Activated B cell treated with CpG ODN at 0.5 μM for 24 hours (primary cell): ENCODE data around the gene STAC2. TPM values are rescaled to one million over a fixed set of nuclear protein-coding genes. Genes with fewer than 3 reads are reported as not detected.

ENCODE experiments used
- ATAC-seq: fragments of 200-7000 bp; cut with Tn5 transposase; one replicate; pipeline ENCODE4 v1.10.0; 2021; ENCODE audit warnings: low read depth, mild to moderate bottlenecking, moderate library complexity
- CTCF ChIA-PET: fragments of 350-600 bp; sonication (Branson Sonifier 250); formaldehyde crosslinking; loops from one replicate; lab custom pipeline; 2021; ENCODE audit warnings: antibody characterized with exemption; lab: Charles Lee
- POLR2A ChIA-PET: fragments of 350-600 bp; sonication (Branson Sonifier 250); formaldehyde crosslinking; loops from one replicate; lab custom pipeline; 2021; ENCODE audit warnings: antibody characterized with exemption; lab: Charles Lee
- DNase-seq: peaks from one replicate; pipeline ENCODE4 v3.0.0; 2022
- H3K27ac Mint-ChIP-seq: one replicate; pipeline ENCODE4 v1.8.0; 2020; ENCODE audit warnings: mixed read lengths
- H3K27me3 Mint-ChIP-seq: one replicate; pipeline ENCODE4 v1.8.0; 2021; ENCODE audit warnings: mixed read lengths
- H3K36me3 Mint-ChIP-seq: one replicate; pipeline ENCODE4 v1.8.0; 2021; ENCODE audit warnings: low read depth, mixed read lengths
- H3K4me1 Mint-ChIP-seq: one replicate; pipeline ENCODE4 v1.8.0; 2021; ENCODE audit warnings: mixed read lengths
- H3K4me3 Mint-ChIP-seq: one replicate; pipeline ENCODE4 v1.8.0; 2020; ENCODE audit warnings: mild to moderate bottlenecking, mixed read lengths
- H3K9me3 Mint-ChIP-seq: one replicate; pipeline ENCODE4 v1.8.0; 2020; ENCODE audit warnings: mixed read lengths
- intact Hi-C: fragments of 100-400 bp; cut with micrococcal nuclease; formaldehyde crosslinking; loops from one replicate; pipeline ENCODE4 v1.15.1; 2024
- total RNA-seq: library from RNA; stranded (reverse); gene quantifications from 2 replicates; pipeline ENCODE4 v1.2.3, GENCODE V29; 2022
- TF ChIP-seq, protein P1 (sequence below): fragments of 200-600 bp; IDR thresholded peaks from one replicate; pipeline ENCODE4 v1.8.0; 2022; ENCODE audit warnings: antibody characterized with exemption, mild to moderate bottlenecking

Gene STAC2
- total RNA-seq, 1 donor from 2014 or later = not detected

DNA sequence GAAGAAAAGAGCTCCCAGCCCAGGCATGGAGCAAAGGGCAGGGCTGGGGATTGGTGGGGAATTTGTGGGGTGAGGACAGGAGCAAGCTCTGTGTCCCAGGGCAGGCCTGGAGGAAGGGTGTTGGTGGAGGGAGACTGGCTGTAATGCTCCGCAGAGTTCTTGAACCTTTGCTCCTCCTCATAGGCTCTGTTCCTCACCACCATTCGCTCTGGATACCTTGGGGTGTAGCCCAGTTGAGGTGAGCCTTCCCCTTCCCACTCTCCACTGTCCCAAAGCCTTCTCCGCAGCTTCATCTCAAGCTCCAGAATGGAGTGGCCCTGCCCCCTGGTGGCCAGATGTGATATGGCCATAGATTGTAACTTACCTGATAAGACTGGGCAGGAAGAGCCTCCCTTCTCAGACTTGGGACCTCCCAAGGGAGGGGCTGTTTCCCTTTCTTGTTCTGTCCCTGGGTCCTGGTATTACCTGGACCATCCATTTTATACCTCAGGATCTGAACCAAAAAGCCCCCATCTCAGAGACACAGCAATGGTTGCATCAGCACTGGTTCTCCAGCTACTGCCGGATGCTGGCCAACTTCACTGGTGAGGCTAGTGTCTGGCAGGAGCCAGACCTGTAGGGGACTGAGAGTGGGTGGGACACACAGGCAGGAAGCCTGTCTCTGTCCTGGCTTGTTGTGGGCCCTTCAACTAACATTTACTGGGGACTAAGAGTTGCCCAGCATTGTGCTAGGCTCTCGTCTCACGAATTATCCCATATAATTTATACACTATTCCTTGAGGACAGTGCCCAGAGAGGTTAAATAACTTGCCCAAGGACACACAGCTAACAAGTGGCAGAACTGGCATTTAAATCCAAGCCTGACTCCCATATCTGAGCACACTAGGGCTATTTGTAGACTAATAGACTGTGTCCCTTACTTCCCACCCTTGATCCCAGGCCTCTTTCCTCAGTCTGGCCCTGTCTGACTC is 19.1 kb upstream of the STAC2 start:
- intact Hi-C loops = loop anchor here (1.0 kb wide), 3 partner anchors 38 to 262 kb away; no protein-coding TSS in a partner anchor
- no peaks in the 10 kb centered on the region for H3K9me3 Mint-ChIP-seq
- H3K36me3 Mint-ChIP-seq = no peaks in the 10 kb centered on the region
- peak overlapping the region; percentile 56 for H3K4me3 Mint-ChIP-seq
- ChIA-PET CTCF (interaction anchor here (0.9 to 6.0 kb wide), 18 partner anchors 9 to 350 kb away, joined by 3 to 177 read pairs (median 4); partner anchors contain the start of genes PLXDC1, RPL19 and STAC2), POLR2A (interaction anchor here (0.6 to 3.7 kb wide), 13 partner anchors 9 to 854 kb away, joined by 3 to 59 read pairs (median 4); partner anchors contain the start of genes MED1, RPL19 and RPL23)
- DNase-seq (peak; percentile 76), ATAC-seq (peak; percentile 81)
- TF ChIP-seq, protein P1, sequence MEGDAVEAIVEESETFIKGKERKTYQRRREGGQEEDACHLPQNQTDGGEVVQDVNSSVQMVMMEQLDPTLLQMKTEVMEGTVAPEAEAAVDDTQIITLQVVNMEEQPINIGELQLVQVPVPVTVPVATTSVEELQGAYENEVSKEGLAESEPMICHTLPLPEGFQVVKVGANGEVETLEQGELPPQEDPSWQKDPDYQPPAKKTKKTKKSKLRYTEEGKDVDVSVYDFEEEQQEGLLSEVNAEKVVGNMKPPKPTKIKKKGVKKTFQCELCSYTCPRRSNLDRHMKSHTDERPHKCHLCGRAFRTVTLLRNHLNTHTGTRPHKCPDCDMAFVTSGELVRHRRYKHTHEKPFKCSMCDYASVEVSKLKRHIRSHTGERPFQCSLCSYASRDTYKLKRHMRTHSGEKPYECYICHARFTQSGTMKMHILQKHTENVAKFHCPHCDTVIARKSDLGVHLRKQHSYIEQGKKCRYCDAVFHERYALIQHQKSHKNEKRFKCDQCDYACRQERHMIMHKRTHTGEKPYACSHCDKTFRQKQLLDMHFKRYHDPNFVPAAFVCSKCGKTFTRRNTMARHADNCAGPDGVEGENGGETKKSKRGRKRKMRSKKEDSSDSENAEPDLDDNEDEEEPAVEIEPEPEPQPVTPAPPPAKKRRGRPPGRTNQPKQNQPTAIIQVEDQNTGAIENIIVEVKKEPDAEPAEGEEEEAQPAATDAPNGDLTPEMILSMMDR = peak; percentile 34
- H3K27me3 Mint-ChIP-seq = peaks cover 3% of the 10 kb centered on the region
- H3K4me1 Mint-ChIP-seq = peaks cover 20% of the 10 kb centered on the region
- H3K27ac Mint-ChIP-seq = no peak overlapping the region

DNA sequence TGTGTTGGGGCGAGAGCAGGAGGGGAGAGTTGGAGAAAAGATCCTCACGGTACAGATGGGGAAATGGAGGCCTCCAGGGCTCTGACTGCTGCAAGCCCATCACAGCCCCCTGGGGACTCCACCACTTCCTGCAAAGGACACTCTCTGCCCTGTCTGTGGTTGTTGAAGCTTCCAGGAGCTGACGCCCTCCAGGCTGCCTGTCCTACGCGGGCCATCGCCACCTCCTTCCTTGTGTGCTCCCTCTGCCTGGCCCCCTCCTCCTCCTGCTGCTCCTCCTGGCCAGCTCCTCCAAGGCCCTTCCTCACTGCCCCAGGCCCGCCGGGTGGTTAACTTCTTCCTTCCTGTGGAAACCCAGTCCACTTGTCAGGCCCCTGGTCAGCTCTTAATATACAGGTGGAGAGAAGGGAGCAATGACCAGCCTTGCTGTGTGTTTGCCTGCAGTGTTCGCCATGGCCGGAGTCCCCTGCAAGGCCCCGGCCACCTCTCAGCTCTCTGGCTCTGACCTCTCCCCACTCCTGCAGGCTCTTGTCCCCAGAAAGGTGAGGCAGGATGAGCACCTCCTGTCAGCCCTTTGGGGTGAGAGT is 18.4 kb upstream of the STAC2 start:
- no peak for DNase-seq
- Mint-ChIP-seq H3K4me1 (peaks cover 27% of the 10 kb centered on the region), H3K27ac (no peak overlapping the region), H3K4me3 (no peak overlapping the region), H3K9me3 (no peaks in the 10 kb centered on the region), H3K36me3 (no peaks in the 10 kb centered on the region), H3K27me3 (peaks cover 6% of the 10 kb centered on the region)
- ChIA-PET POLR2A (interaction anchor here (0.5 to 3.7 kb wide), 10 partner anchors 8 to 855 kb away, joined by 3 to 59 read pairs (median 4); partner anchors contain the start of genes RPL19 and RPL23), CTCF (interaction anchor here (0.9 to 6.0 kb wide), 18 partner anchors 8 to 350 kb away, joined by 3 to 177 read pairs (median 4); partner anchors contain the start of genes PLXDC1, RPL19 and STAC2)
- TF ChIP-seq, protein P1 = no peak
- ATAC-seq = peak; percentile 66
- intact Hi-C loops = loop anchor here (1.0 kb wide), 3 partner anchors 37 to 261 kb away; no protein-coding TSS in a partner anchor

DNA sequence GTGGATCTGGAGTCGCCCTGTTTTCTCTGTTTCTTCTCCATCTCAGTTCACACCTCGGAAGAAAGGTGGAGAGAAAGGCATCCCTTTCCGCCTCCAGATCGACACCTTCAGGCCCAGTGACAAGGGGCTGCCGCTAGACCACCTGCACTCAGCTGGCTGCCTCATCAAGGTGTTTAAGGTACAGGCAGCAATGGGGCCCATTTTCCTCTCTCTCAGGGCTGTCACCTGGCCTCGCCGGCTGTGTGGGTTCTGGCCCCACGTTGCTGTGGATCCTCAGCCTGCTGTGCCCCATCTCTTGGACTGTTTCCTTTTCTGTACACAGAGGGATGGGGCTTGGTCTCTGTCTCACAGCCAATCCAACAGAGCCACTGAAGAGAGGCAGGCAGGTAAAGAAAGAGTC is 17.4 kb upstream of the STAC2 start:
- ATAC-seq = no peak
- TF ChIP-seq, protein P1 = no peak
- Mint-ChIP-seq H3K36me3 (no peaks in the 10 kb centered on the region), H3K4me1 (peaks cover 35% of the 10 kb centered on the region), H3K27me3 (peaks cover 6% of the 10 kb centered on the region), H3K27ac (no peak overlapping the region), H3K9me3 (no peaks in the 10 kb centered on the region), H3K4me3 (no peak overlapping the region)
- ChIA-PET CTCF (interaction anchor here (0.6 to 13.1 kb wide), 7 partner anchors 36 to 261 kb away, joined by 3 to 151 read pairs (median 18); no protein-coding TSS in a partner anchor), POLR2A (interaction anchor here (0.7 kb wide), 1 partner anchor 491 kb away, joined by 5 read pairs; no protein-coding TSS in a partner anchor)
- no peak for DNase-seq
- intact Hi-C loops = no loop called here

DNA sequence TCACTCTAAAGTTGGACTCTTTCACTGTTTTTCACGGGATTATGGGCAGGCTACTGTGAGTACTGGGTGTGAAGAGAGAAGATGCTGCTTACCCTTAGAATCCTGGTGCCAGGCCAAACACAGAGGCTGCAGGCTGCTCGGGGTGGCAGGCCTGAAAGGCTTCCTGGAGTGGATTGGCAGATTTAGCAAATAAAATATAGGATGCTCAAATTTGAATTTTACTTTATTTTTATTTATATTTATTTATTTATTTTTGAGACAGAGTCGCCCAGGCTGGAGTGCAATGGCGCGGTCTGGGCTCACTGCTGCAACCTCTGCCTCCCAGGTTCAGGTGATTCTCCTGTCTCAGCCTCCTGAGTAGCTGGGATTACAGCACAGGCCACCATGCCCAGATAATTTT is 14.9 kb upstream of the STAC2 start:
- intact Hi-C loops = no loop called here
- POLR2A ChIA-PET = no interaction called here

More for the DNA sequence above, 14.9 kb upstream of the STAC2 start:
- DNase-seq (no peak), ATAC-seq (no peak)
- H3K36me3 Mint-ChIP-seq = no peaks in the 10 kb centered on the region
- no peaks in the 10 kb centered on the region for H3K9me3 Mint-ChIP-seq
- no peak overlapping the region for H3K27ac Mint-ChIP-seq
- H3K4me3 Mint-ChIP-seq = no peak overlapping the region
- peaks cover 6% of the 10 kb centered on the region for H3K27me3 Mint-ChIP-seq
- H3K4me1 Mint-ChIP-seq = peaks cover 37% of the 10 kb centered on the region
- TF ChIP-seq, protein P1 = no peak
- CTCF ChIA-PET = interaction anchor here (0.9 to 13.1 kb wide), 2 partner anchors 8 to 34 kb away, joined by 4 to 151 read pairs; no protein-coding TSS in a partner anchor
